ENCODE measurements around the gene MBD5. TPM values are rescaled to one million over a fixed set of nuclear protein-coding genes. Genes with fewer than 3 reads are reported as not detected.

MBD5 gene
- total and polyA plus RNA-seq, 2 of the 4 experiments (the other 2 are of a cell fraction), result 9.8 to 14.2 TPM

DNA sequence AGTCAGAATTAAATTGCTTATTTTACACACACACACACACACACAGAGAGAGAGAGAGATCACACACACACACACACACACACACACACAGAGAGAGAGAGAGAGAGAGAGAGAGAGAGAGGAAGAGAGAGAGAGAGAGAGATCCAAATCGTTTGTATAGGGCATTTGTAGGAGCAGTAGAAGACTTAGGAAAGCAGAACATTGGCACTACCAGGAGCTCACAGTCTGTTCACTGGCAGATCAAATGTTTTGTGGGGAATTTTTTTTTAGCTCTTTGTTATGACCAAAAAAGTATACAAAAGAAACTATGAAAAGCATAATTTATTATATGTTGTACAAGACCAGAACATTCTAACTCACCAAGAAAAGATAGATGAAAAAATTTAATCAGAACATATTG is 81.8 kb downstream of the MBD5 start:
- no CpG with 5 or more reads among the region's 1 CpG for WGBS, 2 experiments (ENCODE audit: extremely low coverage in 2 of 2, insufficient read length in 1 of 2)
- no peaks in the 10 kb centered on the region for H3K4me1 ChIP-seq (ENCODE audit: control insufficient read depth, insufficient read depth, low read length)
- no peak overlapping the region for H2BK120ac ChIP-seq (ENCODE audit: low read depth, low read length)
- H4K91ac ChIP-seq (ENCODE audit: insufficient read depth, low read depth, low read length), result no peak overlapping the region
- CTCF ChIA-PET, result interaction anchor here (0.7 kb wide), 1 partner anchor 113 kb away, joined by 3 read pairs; no protein-coding TSS in a partner anchor
- H3K9me3 ChIP-seq (ENCODE audit: control insufficient read depth, insufficient read depth, low read length), result no peaks in the 10 kb centered on the region
- no peak overlapping the region for H2BK5ac ChIP-seq (ENCODE audit: low read depth, low read length, poor library complexity, severe bottlenecking)
- no peak overlapping the region for H2AK5ac ChIP-seq (ENCODE audit: low read depth, low read length)
- no peak overlapping the region for H2AK9ac ChIP-seq (replicated peaks; ENCODE audit: low read depth, low read length, poor library complexity)
- no peak overlapping the region for H3K18ac ChIP-seq (ENCODE audit: low read depth, low read length)
- TF ChIP-seq RFX5 (IDR thresholded peaks at IDR 0.05; ENCODE audit: low read depth, low read length) (no peak), RAD21 (IDR thresholded peaks at IDR 0.05; ENCODE audit: low read length) (no peak), SMC3 (IDR thresholded peaks at IDR 0.05; ENCODE audit: low read depth, low read length) (no peak), POLR2A (IDR thresholded peaks at IDR 0.05; ENCODE audit: low read depth, low read length) (no peak), CHD1 (IDR thresholded peaks at IDR 0.05; ENCODE audit: low read depth, low read length) (no peak), NFE2L2 (IDR thresholded peaks at IDR 0.05; ENCODE audit: low read depth, low read length) (no peak), BHLHE40 (IDR thresholded peaks at IDR 0.05; ENCODE audit: low read depth, low read length) (no peak), MXI1 (IDR thresholded peaks at IDR 0.05; ENCODE audit: borderline replicate concordance, low read depth, low read length) (no peak), FOS (IDR thresholded peaks at IDR 0.05; ENCODE audit: low read depth, low read length) (no peak), MAZ (IDR thresholded peaks at IDR 0.05; ENCODE audit: borderline replicate concordance, low read depth, low read length) (no peak)
- TF ChIP-seq, protein P1, sequence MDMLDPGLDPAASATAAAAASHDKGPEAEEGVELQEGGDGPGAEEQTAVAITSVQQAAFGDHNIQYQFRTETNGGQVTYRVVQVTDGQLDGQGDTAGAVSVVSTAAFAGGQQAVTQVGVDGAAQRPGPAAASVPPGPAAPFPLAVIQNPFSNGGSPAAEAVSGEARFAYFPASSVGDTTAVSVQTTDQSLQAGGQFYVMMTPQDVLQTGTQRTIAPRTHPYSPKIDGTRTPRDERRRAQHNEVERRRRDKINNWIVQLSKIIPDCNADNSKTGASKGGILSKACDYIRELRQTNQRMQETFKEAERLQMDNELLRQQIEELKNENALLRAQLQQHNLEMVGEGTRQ (IDR thresholded peaks at IDR 0.05; ENCODE audit: low read depth, low read length), result no peak
- TF ChIP-seq, protein P2, sequence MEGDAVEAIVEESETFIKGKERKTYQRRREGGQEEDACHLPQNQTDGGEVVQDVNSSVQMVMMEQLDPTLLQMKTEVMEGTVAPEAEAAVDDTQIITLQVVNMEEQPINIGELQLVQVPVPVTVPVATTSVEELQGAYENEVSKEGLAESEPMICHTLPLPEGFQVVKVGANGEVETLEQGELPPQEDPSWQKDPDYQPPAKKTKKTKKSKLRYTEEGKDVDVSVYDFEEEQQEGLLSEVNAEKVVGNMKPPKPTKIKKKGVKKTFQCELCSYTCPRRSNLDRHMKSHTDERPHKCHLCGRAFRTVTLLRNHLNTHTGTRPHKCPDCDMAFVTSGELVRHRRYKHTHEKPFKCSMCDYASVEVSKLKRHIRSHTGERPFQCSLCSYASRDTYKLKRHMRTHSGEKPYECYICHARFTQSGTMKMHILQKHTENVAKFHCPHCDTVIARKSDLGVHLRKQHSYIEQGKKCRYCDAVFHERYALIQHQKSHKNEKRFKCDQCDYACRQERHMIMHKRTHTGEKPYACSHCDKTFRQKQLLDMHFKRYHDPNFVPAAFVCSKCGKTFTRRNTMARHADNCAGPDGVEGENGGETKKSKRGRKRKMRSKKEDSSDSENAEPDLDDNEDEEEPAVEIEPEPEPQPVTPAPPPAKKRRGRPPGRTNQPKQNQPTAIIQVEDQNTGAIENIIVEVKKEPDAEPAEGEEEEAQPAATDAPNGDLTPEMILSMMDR (conservative IDR thresholded peaks at IDR 0.05; ENCODE audit: low read depth, low read length), result no peak
- H4K8ac ChIP-seq (ENCODE audit: low read depth in 2 of 2, low read length in 2 of 2), result no peak overlapping the region
- H3K36me3 ChIP-seq (ENCODE audit: control insufficient read depth, insufficient read depth, low read length), result no peaks in the 10 kb centered on the region
- in situ Hi-C loops (cut with MboI; ENCODE audit: low sequenced_read_pairs), result no loop called here
- H3K4me3 ChIP-seq (ENCODE audit: insufficient read depth, low read depth, low read length), result no peak overlapping the region
- H3K4me2 ChIP-seq (ENCODE audit: low read depth, low read length), result no peak overlapping the region
- 0 out of 2 replicates have a peak, but pooled peaks cover 2% of the 10 kb centered on the region for H3K9me1 ChIP-seq (ENCODE audit: insufficient read depth, low read length)
- DNase-seq (no peak), ATAC-seq (ENCODE audit: low read depth) (no peak)
- intact Hi-C loops (cut with micrococcal nuclease), result no loop called here
- dilution Hi-C loops (cut with HindIII; ENCODE audit: low sequenced_read_pairs, unreplicated experiment), result no loop called here
- no TSS peak for BruUV-seq (replicated peaks)
- POLR2A ChIA-PET (ENCODE audit: unreplicated experiment), result no interaction called here
- H3K27me3 ChIP-seq (ENCODE audit: control insufficient read depth, insufficient read depth, low read length), result no peaks in the 10 kb centered on the region
- no peak overlapping the region for H3K27ac ChIP-seq (ENCODE audit: insufficient read depth, low read length)
- no peak overlapping the region for H3K4ac ChIP-seq (ENCODE audit: low read depth, low read length)
- H2BK20ac ChIP-seq (ENCODE audit: low read depth, low read length), result no peak overlapping the region
- H3K79me1 ChIP-seq (ENCODE audit: low read depth in 1 of 2, low read length in 2 of 2), result peaks cover 3 to 11% of the 10 kb centered on the region in 2 experiments; a peak in 3 of 4 replicates
- no peak overlapping the region for H3K9ac ChIP-seq (ENCODE audit: low read depth, low read length)
- H4K20me1 ChIP-seq (ENCODE audit: insufficient read depth, low read length), result no peaks in the 10 kb centered on the region
- H4K5ac ChIP-seq (ENCODE audit: low read depth, low read length), result no peak overlapping the region
- H2AFZ ChIP-seq (replicated peaks; ENCODE audit: low read length, poor library complexity), result no peak overlapping the region
- no peak overlapping the region for H2BK15ac ChIP-seq (ENCODE audit: low read depth, low read length)
- no peak overlapping the region for H3K14ac ChIP-seq (replicated peaks; ENCODE audit: low read depth, low read length)
- H3K56ac ChIP-seq (ENCODE audit: extremely low read depth, insufficient read depth, low read length), result no peak overlapping the region
- H3K23ac ChIP-seq (ENCODE audit: low read depth, low read length), result no peak overlapping the region

Data from IMR-90 (cell line).